ENCODE measurements around the gene ALDH16A1. TPM values are rescaled to one million over a fixed set of nuclear protein-coding genes. Genes with fewer than 3 reads are reported as not detected.

ALDH16A1 gene
- total and polyA plus RNA-seq, 2 experiments from 2014 or later, result 29.9 to 38.7 TPM

GRCh38 chr19:49461656-49462055, 8.6 kb downstream of the ALDH16A1 start:
- no peak for DNase-seq (ENCODE audit: low spot score)
- Histone ChIP-seq H3K79me2 (no peaks in the 10 kb centered on the region), H3K36me3 (replicated peaks; ENCODE audit: insufficient read depth, low read depth) (peaks cover 2% of the 10 kb centered on the region), H3K27ac (no peak overlapping the region), H3K9me2 (replicated peaks; ENCODE audit: insufficient read depth) (no peaks in the 10 kb centered on the region), H4K20me1 (ENCODE audit: insufficient read depth, poor library complexity, severe bottlenecking) (no peaks in the 10 kb centered on the region), H2AFZ (no peak overlapping the region), H3K4me3 (no peak overlapping the region), H3K27me3 (no peaks in the 10 kb centered on the region), H3K9me3 (ENCODE audit: low read depth) (no peaks in the 10 kb centered on the region), H3K4me1 (ENCODE audit: insufficient read depth) (no peaks in the 10 kb centered on the region), H3K4me2 (no peak overlapping the region)
- WGBS (ENCODE audit: low lambda C conversion rate, missing lambda C conversion rate), result 99% methylated on average over 34 of the region's 37 CpGs
- TF ChIP-seq CTCF (IDR thresholded peaks at IDR 0.05; ENCODE audit: poor library complexity), result no peak
- no peak for TF ChIP-seq EZH2phosphoT487 (IDR thresholded peaks at IDR 0.05; ENCODE audit: low read depth, severe bottlenecking, unreplicated experiment)
- TF ChIP-seq EZH2 (IDR thresholded peaks at IDR 0.05; ENCODE audit: borderline replicate concordance), result no peak

DNA sequence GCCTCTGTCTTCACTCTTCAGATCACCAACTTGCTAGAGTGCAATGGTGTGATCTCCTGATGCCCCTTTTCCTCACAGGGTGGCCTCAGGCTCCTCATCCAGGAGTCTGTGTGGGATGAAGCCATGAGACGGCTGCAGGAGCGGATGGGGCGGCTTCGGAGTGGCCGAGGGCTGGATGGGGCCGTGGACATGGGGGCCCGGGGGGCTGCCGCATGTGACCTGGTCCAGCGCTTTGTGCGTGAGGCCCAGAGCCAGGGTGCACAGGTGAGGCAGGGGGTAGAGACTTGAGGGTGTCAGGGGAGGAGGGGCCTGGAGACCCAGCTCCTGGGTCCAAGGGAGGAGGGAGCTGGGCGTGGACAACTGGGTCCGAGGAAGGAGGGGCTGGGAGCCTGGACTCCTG, 9.5 kb downstream of the ALDH16A1 start:
- Histone ChIP-seq H4K20me1 (ENCODE audit: insufficient read depth, poor library complexity, severe bottlenecking) (no peaks in the 10 kb centered on the region), H3K4me2 (no peak overlapping the region), H3K4me3 (no peak overlapping the region), H3K9me2 (replicated peaks; ENCODE audit: insufficient read depth) (no peaks in the 10 kb centered on the region), H2AFZ (no peak overlapping the region), H3K9me3 (ENCODE audit: low read depth) (no peaks in the 10 kb centered on the region), H3K27ac (no peak overlapping the region), H3K27me3 (no peaks in the 10 kb centered on the region), H3K4me1 (ENCODE audit: insufficient read depth) (no peaks in the 10 kb centered on the region), H3K79me2 (no peaks in the 10 kb centered on the region), H3K36me3 (replicated peaks; ENCODE audit: insufficient read depth, low read depth) (peaks cover 2% of the 10 kb centered on the region)
- TF ChIP-seq EZH2phosphoT487 (IDR thresholded peaks at IDR 0.05; ENCODE audit: low read depth, severe bottlenecking, unreplicated experiment), result no peak
- no peak for TF ChIP-seq CTCF (IDR thresholded peaks at IDR 0.05; ENCODE audit: poor library complexity)
- TF ChIP-seq EZH2 (IDR thresholded peaks at IDR 0.05; ENCODE audit: borderline replicate concordance), result no peak
- WGBS (ENCODE audit: low lambda C conversion rate, missing lambda C conversion rate), result 100% methylated on average over 10 of the region's 12 CpGs
- no peak for DNase-seq (ENCODE audit: low spot score)

GRCh38 chr19:49463960-49464740, 11.1 kb downstream of the ALDH16A1 start:
- Histone ChIP-seq H3K36me3 (replicated peaks; ENCODE audit: insufficient read depth, low read depth) (peaks cover 2% of the 10 kb centered on the region), H3K4me2 (no peak overlapping the region), H3K27ac (no peak overlapping the region), H3K4me1 (ENCODE audit: insufficient read depth) (no peaks in the 10 kb centered on the region), H3K9me2 (replicated peaks; ENCODE audit: insufficient read depth) (no peaks in the 10 kb centered on the region), H2AFZ (no peak overlapping the region), H3K79me2 (no peaks in the 10 kb centered on the region), H3K9me3 (ENCODE audit: low read depth) (no peaks in the 10 kb centered on the region), H4K20me1 (ENCODE audit: insufficient read depth, poor library complexity, severe bottlenecking) (no peaks in the 10 kb centered on the region), H3K4me3 (no peak overlapping the region), H3K27me3 (no peaks in the 10 kb centered on the region)
- no peak for TF ChIP-seq EZH2 (IDR thresholded peaks at IDR 0.05; ENCODE audit: borderline replicate concordance)
- no peak for TF ChIP-seq EZH2phosphoT487 (IDR thresholded peaks at IDR 0.05; ENCODE audit: low read depth, severe bottlenecking, unreplicated experiment)
- no peak for TF ChIP-seq CTCF (IDR thresholded peaks at IDR 0.05; ENCODE audit: poor library complexity)
- WGBS (ENCODE audit: low lambda C conversion rate, missing lambda C conversion rate), result 96% methylated on average over 33 of the region's 39 CpGs
- DNase-seq (ENCODE audit: low spot score), result no peak
